HepG2 (cell line): ENCODE measurements around the gene RNF133. TPM values are rescaled to one million over a fixed set of nuclear protein-coding genes. Genes with fewer than 3 reads are reported as not detected.

ENCODE experiments used
- ATAC-seq: fragments of 200-7000 bp; cut with Tn5 transposase; 3 replicates; pipeline ENCODE4 v1.9.1; 2020; ENCODE audit warnings: mild to moderate bottlenecking, moderate library complexity
- BruUV-seq: library from RNA; stranded (reverse); fragments of 400-500 nt; replicated peaks from 2 replicates; lab custom pipeline; 2021; lab: Mats Ljungman, UMichigan
- CTCF ChIA-PET: fragments of 300-600 bp; formaldehyde crosslinking; extraction: SDS; loops from one replicate; lab custom pipeline; 2021; ENCODE audit warnings: low total read pairs, inconsistent platforms, low intra/inter-chr PET ratio; lab: Yijun Ruan, JAX
- POLR2A ChIA-PET: fragments of 350-600 bp; sonication (Branson Sonifier 250); formaldehyde crosslinking; loops from one replicate; lab custom pipeline; 2020; ENCODE audit warnings: antibody characterized with exemption, inconsistent platforms; lab: Yijun Ruan, JAX
- DNase-seq: peaks from one replicate; pipeline ENCODE4 v3.0.0-alpha.2; 2015; ENCODE audit warnings: low spot score
- FAIRE-seq: peaks from 3 replicates; lab custom pipeline; 2011; peaks lifted over from hg19 to GRCh38; lab: Jason Lieb, UNC
- H2AFZ ChIP-seq: one replicate; pipeline ENCODE4 v1.6.1; 2011; ENCODE audit warnings: low read length, inconsistent platforms
- H3K27ac ChIP-seq: fragments of 300-600 bp; 3 replicates; pipeline ENCODE4 v1.8.0; 2011; ENCODE audit warnings: mixed run types, mild to moderate bottlenecking, mixed read lengths, low read length, inconsistent platforms; ENCODE audit not compliant: insufficient read depth; ENCODE audit errors: extremely low read length
- H3K27me3 ChIP-seq, 2 experiments: fragments of 200-600 bp in 1 of 2; 2 replicates in 1 of 2; 3 replicates in 1 of 2; pipeline versions ENCODE4 v1.6.0 to v1.8.0; 2011; ENCODE audit warnings: low read length in 2 of 2, mild to moderate bottlenecking in 2 of 2, moderate library complexity in 2 of 2, inconsistent platforms in 1 of 2; ENCODE audit not compliant: insufficient read depth in 2 of 2, control insufficient read depth in 1 of 2
- H3K36me3 ChIP-seq, 2 experiments: fragments of 200-600 bp in 1 of 2; replicated peaks in 1 of 2; 2 replicates in 1 of 2; 3 replicates in 1 of 2; pipeline versions ENCODE4 v1.5.1 to v1.8.0; 2011; ENCODE audit warnings: low read length in 2 of 2, inconsistent platforms in 1 of 2; ENCODE audit not compliant: insufficient read depth in 2 of 2, control insufficient read depth in 1 of 2
- H3K4me1 ChIP-seq: 2 replicates; pipeline ENCODE4 v1.5.1; 2012; ENCODE audit warnings: low read length, inconsistent platforms; ENCODE audit not compliant: insufficient read depth
- H3K4me2 ChIP-seq: 2 replicates; pipeline ENCODE4 v1.6.0; 2011; ENCODE audit warnings: low read depth, low read length, inconsistent platforms
- H3K4me3 ChIP-seq, 3 experiments: fragments of 200-600 bp in 1 of 3; sonication (generic), shearing (Covaris generic) in 1 of 3; replicated peaks in 1 of 3; 2 replicates each; pipeline ENCODE4 v1.5.1; 2011 to 2016; ENCODE audit warnings: low read length in 3 of 3, inconsistent platforms in 2 of 3, low read depth in 2 of 3, mild to moderate bottlenecking in 2 of 3, control low read depth in 1 of 3, mixed read lengths in 1 of 3; ENCODE audit not compliant: insufficient read depth in 1 of 3
- H3K79me2 ChIP-seq: one replicate; pipeline ENCODE4 v1.6.1; 2011; ENCODE audit warnings: low read length, inconsistent platforms; ENCODE audit not compliant: insufficient read depth
- H3K9ac ChIP-seq: 2 replicates; pipeline ENCODE4 v1.6.0; 2011; ENCODE audit warnings: mild to moderate bottlenecking, low read depth, low read length, inconsistent platforms; ENCODE audit not compliant: insufficient read depth
- H3K9me3 ChIP-seq: 2 replicates; pipeline ENCODE4 v1.5.1; 2012; ENCODE audit warnings: mild to moderate bottlenecking, low read length
- H4K20me1 ChIP-seq: 2 replicates; pipeline ENCODE4 v1.6.0; 2011; ENCODE audit warnings: inconsistent platforms, mild to moderate bottlenecking, low read length, moderate library complexity; ENCODE audit not compliant: insufficient read depth
- MNT ChIP-seq: fragments of 450-650 bp; IDR thresholded peaks from 2 replicates; pipeline ENCODE4 v1.6.1; 2016
- NR2C2 ChIP-seq: sonication (generic); formaldehyde crosslinking; IDR thresholded peaks from 2 replicates; pipeline ENCODE4 v1.4.0; 2020; ENCODE audit warnings: missing genetic modification reagents, mild to moderate bottlenecking, moderate library complexity, borderline replicate concordance
- SALL2 ChIP-seq: sonication (generic); formaldehyde crosslinking; IDR thresholded peaks from 2 replicates; pipeline ENCODE4 v1.8.1; 2023; ENCODE audit warnings: mild to moderate bottlenecking, missing genetic modification reagents, inconsistent platforms
- TBP ChIP-seq: sonication (generic); formaldehyde crosslinking; IDR thresholded peaks from 2 replicates; pipeline ENCODE4 v1.5.0; 2020; ENCODE audit warnings: missing genetic modification reagents
- ZNF615 ChIP-seq: sonication (generic); formaldehyde crosslinking; IDR thresholded peaks from 2 replicates; pipeline ENCODE4 v1.5.0; 2020; ENCODE audit warnings: mild to moderate bottlenecking, missing genetic modification reagents, borderline replicate concordance
- WGBS: methylation state at CpG from one replicate; pipeline ENCODE4 v1.1.6; 2017; ENCODE audit warnings: low lambda C conversion rate; 5-methylcytosine and 5-hydroxymethylcytosine counted together
- in situ Hi-C: cut with HindIII; loops from 2 replicates; pipeline ENCODE4 v1.10.0; 2017; ENCODE audit warnings: low pct_unique_long_range_greater_than_20kb; ENCODE audit not compliant: extremely low pct_ligation_motif_present
- intact Hi-C: fragments of 100-400 bp; cut with micrococcal nuclease; formaldehyde crosslinking; loops from one replicate; pipeline ENCODE4 v1.10.0; 2022; ENCODE audit not compliant: unreplicated experiment
- polyA plus RNA-seq, 8 experiments: library from polyadenylated mRNA; depleted of rRNA in 3 of 8; stranded (reverse) in 7 of 8; unstranded in 1 of 8; fragments of >200 nt; fragmentation: Illumina TruSeq in 4 of 8; extraction: Trizol in 4 of 8; gene quantifications; 2 replicates each; pipeline versions ENCODE4 v1.2.1 to v1.2.3, GENCODE V29; 2011 to 2016; ENCODE audit warnings: low read depth in 4 of 8, missing spikeins in 1 of 8, mixed read lengths in 1 of 8; ENCODE audit not compliant: insufficient read depth in 1 of 8
- total RNA-seq, 5 experiments: library from RNA; depleted of rRNA; stranded (reverse); fragments of >200 nt; fragmentation: Illumina TruSeq; extraction: Trizol; gene quantifications; 2 replicates each; pipeline ENCODE4 v1.2.3, GENCODE V29; 2016; ENCODE audit warnings: low read depth in 1 of 5

RNF133 gene
- total and polyA plus RNA-seq, 2 of the 13 experiments (the other 11 are each of a cell fraction or from before 2014, with no cell fraction given) = 0.13 to 1.00 TPM

DNA sequence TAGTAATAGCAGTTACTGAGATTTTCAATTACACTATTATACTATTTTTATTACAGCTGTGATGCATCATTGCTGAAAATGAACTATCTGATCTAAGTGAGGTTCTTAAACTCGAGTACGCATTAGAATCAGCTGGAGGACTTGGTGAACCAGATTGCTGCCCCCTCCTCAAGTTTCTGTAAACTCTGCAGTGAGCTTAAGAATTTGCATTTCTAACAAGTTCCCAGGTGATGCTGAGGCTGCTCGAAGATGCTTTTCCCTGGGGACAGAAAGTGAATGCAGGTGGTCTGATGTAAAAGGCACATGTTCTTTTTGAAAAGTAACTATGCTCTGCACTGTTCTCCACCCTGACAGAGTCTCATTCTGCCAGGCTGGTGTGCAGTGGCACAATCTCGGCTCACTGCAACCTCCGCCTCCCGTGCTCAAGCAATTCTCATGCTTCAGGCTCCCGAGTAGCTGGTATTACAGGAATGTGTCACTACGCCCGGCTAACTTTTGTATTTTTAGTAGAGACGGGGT lies 12.5 kb downstream of the RNF133 start:
- H3K9me3 ChIP-seq = no peaks in the 10 kb centered on the region
- in situ Hi-C loops = no loop called here
- TF ChIP-seq SALL2 (CRISPR knock-in tag) = no peak
- no peak for TF ChIP-seq TBP
- no peak for TF ChIP-seq NR2C2 (CRISPR knock-in tag)
- peak; percentile 88 for TF ChIP-seq MNT
- no peak overlapping the region for H3K27ac ChIP-seq
- ChIA-PET CTCF (no interaction called here), POLR2A (no interaction called here)
- no peak overlapping the region for H3K9ac ChIP-seq
- H3K36me3 ChIP-seq = no peaks in the 10 kb centered on the region
- no peak overlapping the region for H3K4me3 ChIP-seq
- H3K4me2 ChIP-seq = no peak overlapping the region
- peaks cover 29% of the 10 kb centered on the region for H3K4me1 ChIP-seq
- DNase-seq = no peak
- WGBS = 95% methylated on average over 10 of the region's 10 CpGs
- no peak for FAIRE-seq
- no peaks in the 10 kb centered on the region for H3K27me3 ChIP-seq
- H3K79me2 ChIP-seq = no peaks in the 10 kb centered on the region
- H4K20me1 ChIP-seq = no peaks in the 10 kb centered on the region
- no peak overlapping the region for H2AFZ ChIP-seq
- no peak for ATAC-seq
- no TSS peak for BruUV-seq
- intact Hi-C loops = loop anchor here (10.0 kb wide), 1 partner anchor 1732 kb away; the partner anchor contains the start of gene ING3

DNA sequence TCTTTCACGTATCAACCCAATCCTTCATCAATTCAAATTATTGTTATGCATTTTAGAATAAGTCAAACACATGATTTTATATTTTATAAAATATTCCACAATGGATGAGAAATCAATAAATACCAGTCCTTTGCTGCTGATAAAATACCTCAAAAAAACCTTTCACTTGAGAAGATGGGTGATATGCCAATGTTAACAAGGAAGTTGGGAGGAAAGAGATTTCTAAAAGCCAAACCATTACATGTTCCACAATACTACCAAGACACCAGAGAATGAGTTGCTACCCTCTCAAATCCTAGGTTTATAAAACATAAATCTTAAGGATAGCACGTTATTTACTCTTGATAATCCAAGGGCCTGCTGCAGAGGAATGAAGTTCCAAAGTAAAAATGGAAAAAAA lies 14.4 kb downstream of the RNF133 start:
- Histone ChIP-seq H3K36me3 (no peaks in the 10 kb centered on the region), H3K9me3 (no peaks in the 10 kb centered on the region), H3K4me2 (no peak overlapping the region), H4K20me1 (no peaks in the 10 kb centered on the region), H3K27me3 (no peaks in the 10 kb centered on the region), H3K27ac (no peak overlapping the region), H2AFZ (no peak overlapping the region), H3K4me1 (peaks cover 33% of the 10 kb centered on the region), H3K79me2 (no peaks in the 10 kb centered on the region)
- no peak for DNase-seq
- in situ Hi-C loops (no loop called here), intact Hi-C loops (loop anchor here (10.0 kb wide), 1 partner anchor 1730 kb away; the partner anchor contains the start of gene ING3)
- BruUV-seq = no TSS peak
- ChIA-PET CTCF (no interaction called here), POLR2A (no interaction called here)
- TF ChIP-seq ZNF615 (CRISPR knock-in tag) = no peak
- TF ChIP-seq, all 625 proteins: peak for 0
- no peak for FAIRE-seq
- 92% methylated on average over 2 of the region's 2 CpGs for WGBS
- ATAC-seq = no peak
- H3K4me3 ChIP-seq = no peak overlapping the region
- H3K9ac ChIP-seq = no peak overlapping the region
